ENCODE data around the gene TBL3. TPM values are rescaled to one million over a fixed set of nuclear protein-coding genes. Genes with fewer than 3 reads are reported as not detected.

TBL3 gene
- total RNA-seq, 1 experiment from 2014 or later = 34.7 TPM

GRCh38 chr16:1977875-1978268, 6.0 kb downstream of the TBL3 start:
- H3K4me3 Mint-ChIP-seq (ENCODE audit: unreplicated experiment) = no peak overlapping the region
- no peaks in the 10 kb centered on the region for H3K27me3 Mint-ChIP-seq (ENCODE audit: insufficient read depth, unreplicated experiment)
- H3K27ac Mint-ChIP-seq (ENCODE audit: unreplicated experiment) = no peak overlapping the region
- H3K36me3 Mint-ChIP-seq (ENCODE audit: insufficient read depth, unreplicated experiment) = peaks cover 29% of the 10 kb centered on the region
- intact Hi-C loops (cut with micrococcal nuclease; ENCODE audit: unreplicated experiment) = no loop called here
- Histone ChIP-seq H3K27me3 (replicated peaks; ENCODE audit: control insufficient read depth, insufficient read depth, low read length) (no peaks in the 10 kb centered on the region), H3K9me3 (no peaks in the 10 kb centered on the region), H3K4me1 (no peaks in the 10 kb centered on the region), H3K36me3 (ENCODE audit: control insufficient read depth, insufficient read depth, low read length) (no peaks in the 10 kb centered on the region; the same call in 1 of the 2 replicates), H3K4me3 (ENCODE audit: low read depth, low read length) (no peak overlapping the region)
- H3K4me1 Mint-ChIP-seq (ENCODE audit: low read depth, unreplicated experiment) = peaks cover 6% of the 10 kb centered on the region
- no peak for DNase-seq
- H3K9me3 Mint-ChIP-seq (ENCODE audit: unreplicated experiment) = no peaks in the 10 kb centered on the region
- TF ChIP-seq CTCF (IDR thresholded peaks at IDR 0.05; ENCODE audit: insufficient read depth in 1 of 2, low read depth in 1 of 2, low read length in 1 of 2, severe bottlenecking in 1 of 2, unreplicated experiment in 1 of 2) = no peak
- ChIA-PET CTCF (no interaction called here), POLR2A (no interaction called here)
- no TSS peak for BruUV-seq (replicated peaks)

GRCh38 chr16:1978476-1979120, 6.7 kb downstream of the TBL3 start:
- intact Hi-C loops (cut with micrococcal nuclease; ENCODE audit: unreplicated experiment) = no loop called here
- Mint-ChIP-seq H3K36me3 (ENCODE audit: insufficient read depth, unreplicated experiment) (peaks cover 36% of the 10 kb centered on the region), H3K4me3 (ENCODE audit: unreplicated experiment) (no peak overlapping the region), H3K4me1 (ENCODE audit: low read depth, unreplicated experiment) (peaks cover 7% of the 10 kb centered on the region), H3K27ac (ENCODE audit: unreplicated experiment) (no peak overlapping the region), H3K27me3 (ENCODE audit: insufficient read depth, unreplicated experiment) (no peaks in the 10 kb centered on the region), H3K9me3 (ENCODE audit: unreplicated experiment) (no peaks in the 10 kb centered on the region)
- ChIA-PET POLR2A (no interaction called here), CTCF (no interaction called here)
- Histone ChIP-seq H3K36me3 (ENCODE audit: control insufficient read depth, insufficient read depth, low read length) (no peaks in the 10 kb centered on the region; the same call in 1 of the 2 replicates), H3K4me3 (ENCODE audit: low read depth, low read length) (no peak overlapping the region), H3K27me3 (replicated peaks; ENCODE audit: control insufficient read depth, insufficient read depth, low read length) (no peaks in the 10 kb centered on the region), H3K4me1 (peaks cover 6% of the 10 kb centered on the region; the same call in 1 of the 2 replicates), H3K9me3 (no peaks in the 10 kb centered on the region)
- no peak for TF ChIP-seq CTCF (IDR thresholded peaks at IDR 0.05; ENCODE audit: insufficient read depth in 1 of 2, low read depth in 1 of 2, low read length in 1 of 2, severe bottlenecking in 1 of 2, unreplicated experiment in 1 of 2)
- no peak for DNase-seq
- no TSS peak for BruUV-seq (replicated peaks)

- no peak overlapping the region for H3K4me3 ChIP-seq (ENCODE audit: low read depth, low read length)
- H3K27me3 Mint-ChIP-seq (ENCODE audit: insufficient read depth, unreplicated experiment) = no peaks in the 10 kb centered on the region
- intact Hi-C loops (cut with micrococcal nuclease; ENCODE audit: unreplicated experiment) = no loop called here
Observed at GRCh38 chr16:1979271-1980029, 7.6 kb downstream of the TBL3 start.

More at GRCh38 chr16:1979271-1980029, 7.6 kb downstream of the TBL3 start:
- ChIA-PET POLR2A (no interaction called here), CTCF (interaction anchor here (0.6 kb wide), 1 partner anchor 15 kb away, joined by 6 read pairs; the partner anchor contains the start of gene RPS2)
- no peak for TF ChIP-seq CTCF (IDR thresholded peaks at IDR 0.05; ENCODE audit: insufficient read depth in 1 of 2, low read depth in 1 of 2, low read length in 1 of 2, severe bottlenecking in 1 of 2, unreplicated experiment in 1 of 2)
- Histone ChIP-seq H3K27me3 (replicated peaks; ENCODE audit: control insufficient read depth, insufficient read depth, low read length) (no peaks in the 10 kb centered on the region), H3K9me3 (no peaks in the 10 kb centered on the region), H3K36me3 (ENCODE audit: control insufficient read depth, insufficient read depth, low read length) (no peaks in the 10 kb centered on the region; the same call in 1 of the 2 replicates), H3K4me1 (peaks cover 6% of the 10 kb centered on the region; the same call in 1 of the 2 replicates)
- H3K36me3 Mint-ChIP-seq (ENCODE audit: insufficient read depth, unreplicated experiment) = peaks cover 45% of the 10 kb centered on the region
- H3K4me1 Mint-ChIP-seq (ENCODE audit: low read depth, unreplicated experiment) = peaks cover 7% of the 10 kb centered on the region
- no peak for DNase-seq
- no TSS peak for BruUV-seq (replicated peaks)
- H3K27ac Mint-ChIP-seq (ENCODE audit: unreplicated experiment) = no peak overlapping the region
- H3K4me3 Mint-ChIP-seq (ENCODE audit: unreplicated experiment) = no peak overlapping the region
- H3K9me3 Mint-ChIP-seq (ENCODE audit: unreplicated experiment) = no peaks in the 10 kb centered on the region

Measured in Caco-2 (cell line).